Endothelial cell of hepatic sinusoid (primary cell): ENCODE results near the gene SEMA5A.

Experiments
- in situ Hi-C: cut with HindIII; loops from 2 replicates; pipeline ENCODE4 v1.10.0; 2017; ENCODE audit warnings: low sequenced_read_pairs

SEMA5A gene

GRCh38 chr5:9151684-9152427 lies 394.0 kb downstream of the SEMA5A start:
- in situ Hi-C loops = no loop called here

- in situ Hi-C loops = no loop called here
Observed at GRCh38 chr5:9149988-9150387, 395.9 kb downstream of the SEMA5A start.

GRCh38 chr5:9148242-9148641 lies 397.6 kb downstream of the SEMA5A start:
- in situ Hi-C loops = no loop called here

GRCh38 chr5:9140711-9141110 lies 405.2 kb downstream of the SEMA5A start:
- in situ Hi-C loops = no loop called here

- in situ Hi-C loops = no loop called here
Observed at GRCh38 chr5:9140202-9140601, 405.7 kb downstream of the SEMA5A start.

- in situ Hi-C loops = no loop called here
Observed at GRCh38 chr5:9139344-9139743, 406.5 kb downstream of the SEMA5A start.

GRCh38 chr5:9128136-9128535 lies 417.7 kb downstream of the SEMA5A start:
- in situ Hi-C loops = no loop called here

- in situ Hi-C loops = no loop called here
Observed at GRCh38 chr5:9126490-9126889, 419.4 kb downstream of the SEMA5A start.

GRCh38 chr5:9125852-9126251 lies 420.0 kb downstream of the SEMA5A start:
- in situ Hi-C loops = no loop called here

GRCh38 chr5:9124838-9125237 lies 421.0 kb downstream of the SEMA5A start:
- in situ Hi-C loops = no loop called here

GRCh38 chr5:9124071-9124470 lies 421.8 kb downstream of the SEMA5A start:
- in situ Hi-C loops = no loop called here

GRCh38 chr5:9122528-9122927 lies 423.3 kb downstream of the SEMA5A start:
- in situ Hi-C loops = no loop called here

GRCh38 chr5:9121597-9121996 lies 424.3 kb downstream of the SEMA5A start:
- in situ Hi-C loops = no loop called here

GRCh38 chr5:9118852-9119251 lies 427.0 kb downstream of the SEMA5A start:
- in situ Hi-C loops = no loop called here

GRCh38 chr5:9115093-9115492 lies 430.8 kb downstream of the SEMA5A start:
- in situ Hi-C loops = no loop called here

- in situ Hi-C loops = no loop called here
Observed at GRCh38 chr5:9112520-9113291, 433.2 kb downstream of the SEMA5A start.

GRCh38 chr5:9108162-9108561 lies 437.7 kb downstream of the SEMA5A start:
- in situ Hi-C loops = no loop called here

GRCh38 chr5:9105851-9106250 lies 440.0 kb downstream of the SEMA5A start:
- in situ Hi-C loops = no loop called here

GRCh38 chr5:9104571-9105339 lies 441.1 kb downstream of the SEMA5A start:
- in situ Hi-C loops = no loop called here

GRCh38 chr5:9103290-9103689 lies 442.6 kb downstream of the SEMA5A start:
- in situ Hi-C loops = no loop called here

GRCh38 chr5:9099689-9100088 lies 446.2 kb downstream of the SEMA5A start:
- in situ Hi-C loops = no loop called here

GRCh38 chr5:9098990-9099389 lies 446.9 kb downstream of the SEMA5A start:
- in situ Hi-C loops = no loop called here
